Activated gamma-delta T cell treated with anti-CD3 and anti-CD28 coated beads, Interleukin-2, amount 50 U/mL, for 16 hours (primary cell): ENCODE results near the gene VPS4A.

Source experiments
- DNase-seq: peaks from one replicate; pipeline ENCODE4 v3.0.0-alpha.2; 2020; ENCODE audit warnings: low read depth

VPS4A gene

DNA sequence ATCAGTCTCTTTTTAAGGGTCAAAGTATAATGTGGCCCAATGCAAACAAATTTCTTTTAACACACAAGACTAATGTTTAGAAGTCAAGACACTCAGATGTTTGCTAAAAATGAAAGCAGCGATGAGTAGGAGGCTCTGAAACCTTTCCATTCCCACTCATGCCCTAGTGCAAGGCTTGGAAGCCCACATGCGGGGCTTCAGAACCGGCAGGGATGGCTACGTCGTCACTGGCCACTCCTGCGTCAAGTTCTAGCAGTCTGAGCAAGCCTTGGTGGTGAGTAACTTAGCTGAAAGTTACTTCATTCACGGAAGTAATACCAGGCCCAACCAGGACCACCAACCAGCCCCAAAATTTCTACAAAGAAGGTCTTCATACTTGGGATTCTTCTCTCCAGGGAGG, 55.3 kb downstream of the VPS4A start:
- DNase-seq = no peak

GRCh38 chr16:69367980-69368379, 56.8 kb downstream of the VPS4A start:
- DNase-seq = no peak

DNA sequence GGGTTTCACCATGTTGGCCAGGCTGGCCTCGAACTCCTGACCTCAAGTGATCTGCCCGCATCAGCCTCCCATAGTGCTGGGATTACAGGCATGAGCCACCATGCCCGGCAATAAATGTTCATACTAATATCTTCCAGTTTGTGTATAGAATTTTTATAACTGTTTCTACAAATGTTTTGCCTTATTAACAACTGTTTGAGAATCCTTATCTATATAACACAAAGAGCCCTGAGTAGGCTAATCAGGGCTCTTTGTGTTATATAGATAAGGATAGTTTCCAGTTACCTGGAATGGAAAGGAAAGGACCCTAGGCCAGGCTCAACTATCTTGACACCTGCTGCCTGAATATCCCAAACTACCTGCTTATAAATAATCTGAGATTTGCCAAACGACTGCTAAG, 57.7 kb downstream of the VPS4A start:
- no peak for DNase-seq

- DNase-seq = no peak
Observed at GRCh38 chr16:69371564-69371963, 60.4 kb downstream of the VPS4A start.

DNA sequence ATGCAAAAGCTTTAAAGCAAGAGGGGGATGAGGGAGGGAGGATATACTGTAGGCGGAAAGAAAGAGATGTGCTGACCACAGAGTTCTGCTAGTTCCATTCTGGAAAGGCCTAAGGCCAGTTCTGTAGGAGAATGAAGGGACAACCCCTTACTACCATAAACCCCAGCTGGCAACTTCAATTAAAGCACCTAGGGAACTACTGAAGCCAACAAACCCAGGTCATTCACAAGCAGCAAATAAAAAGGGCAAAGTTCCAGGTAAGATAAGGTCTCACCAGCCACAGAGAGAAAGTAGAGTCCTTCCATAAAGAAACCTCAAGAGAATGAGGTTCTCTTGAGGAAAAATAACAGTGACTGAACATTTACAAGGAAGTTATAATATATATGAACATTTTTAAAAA, 61.9 kb downstream of the VPS4A start:
- DNase-seq = no peak
